RWPE2 (cell line): ENCODE results near the gene RPRD1A.
A peak's percentile ranks its signal among the peaks of the same experiment; 100 is the strongest.
"Not testable (repeated sequence)": the region's sequence is repeated elsewhere in the genome, so short reads cannot be mapped to it uniquely, and the experiment has no call there.

Source experiments
- ATAC-seq: fragments of 200-7000 bp; cut with Tn5 transposase; 3 replicates; pipeline ENCODE4 v1.9.1; 2021; ENCODE audit warnings: low read depth
- DNase-seq: peaks from one replicate; pipeline ENCODE4 v3.0.0-alpha.2; 2020; ENCODE audit warnings: low spot score
- H3K27ac ChIP-seq: fragments of 450-650 bp; 2 replicates; pipeline ENCODE4 v1.5.1; 2017; ENCODE audit warnings: mild to moderate bottlenecking; ENCODE audit not compliant: poor library complexity, severe bottlenecking
- H3K27me3 ChIP-seq: fragments of 250-450 bp; sonication (Bioruptor Pico); 2 replicates; pipeline ENCODE4 v1.5.1; 2021; ENCODE audit warnings: mild to moderate bottlenecking, moderate library complexity; ENCODE audit not compliant: insufficient read depth, poor library complexity, severe bottlenecking
- H3K36me3 ChIP-seq: fragments of 250-450 bp; sonication (Bioruptor Pico); 2 replicates; pipeline ENCODE4 v1.5.1; 2020; ENCODE audit warnings: low read depth, mild to moderate bottlenecking, moderate library complexity
- H3K4me1 ChIP-seq: fragments of 250-450 bp; sonication (Bioruptor Pico); 2 replicates; pipeline ENCODE4 v1.5.1; 2021; ENCODE audit warnings: mild to moderate bottlenecking, moderate library complexity; ENCODE audit not compliant: insufficient read depth, poor library complexity, severe bottlenecking
- H3K4me3 ChIP-seq: fragments of 250-450 bp; sonication (Bioruptor Pico); 2 replicates; pipeline ENCODE4 v1.5.1; 2021; ENCODE audit warnings: mild to moderate bottlenecking, moderate library complexity; ENCODE audit not compliant: severe bottlenecking
- H3K9me3 ChIP-seq: fragments of 250-450 bp; sonication (Bioruptor Pico); 2 replicates; pipeline ENCODE4 v1.5.1; 2021; ENCODE audit warnings: mild to moderate bottlenecking, moderate library complexity; ENCODE audit not compliant: severe bottlenecking
- CTCF ChIP-seq: fragments of 450-650 bp; IDR thresholded peaks from one replicate; pipeline ENCODE4 v1.5.1; 2017; ENCODE audit warnings: mild to moderate bottlenecking, moderate library complexity; ENCODE audit not compliant: poor library complexity, severe bottlenecking

The RPRD1A gene

GRCh38 chr18:36067055-36067957 is at the start of gene RPRD1A:
TSS of gene RPRD1A (minus strand) at chr18:36067559. CDS start at chr18:36067404, 155 bp downstream.
- ATAC-seq (peak; percentile 87), DNase-seq (peak; percentile 94)
- H3K4me3 ChIP-seq, result peak within 1 kb of the TSS; percentile 66
- no peak for TF ChIP-seq CTCF
- H3K36me3 ChIP-seq, result peaks cover 10% of the 10 kb centered on the region; the same call in 1 of the 2 replicates
- H3K27ac ChIP-seq, result peak within 1 kb of the TSS; percentile 72
- H3K4me1 ChIP-seq, result peaks cover 10% of the 10 kb centered on the region
- no peaks in the 10 kb centered on the region for H3K9me3 ChIP-seq
- no peaks in the 10 kb centered on the region for H3K27me3 ChIP-seq

GRCh38 chr18:36116771-36117170 is 49.4 kb upstream of the RPRD1A start:
- not testable (repeated sequence) for H3K4me1 ChIP-seq, H3K27me3 ChIP-seq, H3K27ac ChIP-seq, ATAC-seq, H3K9me3 ChIP-seq, DNase-seq, H3K4me3 ChIP-seq
- H3K36me3 ChIP-seq, result peaks cover 64% of the 10 kb centered on the region

- Histone ChIP-seq H3K36me3 (peaks cover 64% of the 10 kb centered on the region), H3K27ac (no peak overlapping the region), H3K27me3 (no peaks in the 10 kb centered on the region), H3K4me3 (no peak overlapping the region), H3K4me1 (no peaks in the 10 kb centered on the region), H3K9me3 (no peaks in the 10 kb centered on the region)
- DNase-seq (no peak), ATAC-seq (no peak)
- no peak for TF ChIP-seq CTCF
Measured at GRCh38 chr18:36114738-36115137, 47.4 kb upstream of the RPRD1A start.

GRCh38 chr18:36114251-36114650 is 46.9 kb upstream of the RPRD1A start:
- no peak overlapping the region for H3K27ac ChIP-seq
- no peaks in the 10 kb centered on the region for H3K27me3 ChIP-seq
- no peaks in the 10 kb centered on the region for H3K4me1 ChIP-seq
- DNase-seq (no peak), ATAC-seq (no peak)
- H3K4me3 ChIP-seq, result no peak overlapping the region
- no peaks in the 10 kb centered on the region for H3K9me3 ChIP-seq
- H3K36me3 ChIP-seq, result peaks cover 60% of the 10 kb centered on the region
- no peak for TF ChIP-seq CTCF

- DNase-seq (no peak), ATAC-seq (no peak)
- H3K9me3 ChIP-seq, result no peaks in the 10 kb centered on the region
- peaks cover 58% of the 10 kb centered on the region for H3K36me3 ChIP-seq
- H3K27me3 ChIP-seq, result no peaks in the 10 kb centered on the region
- TF ChIP-seq CTCF, result no peak
- H3K27ac ChIP-seq, result no peak overlapping the region
- H3K4me3 ChIP-seq, result no peak overlapping the region
- H3K4me1 ChIP-seq, result no peaks in the 10 kb centered on the region
Measured at GRCh38 chr18:36112302-36112701, 44.9 kb upstream of the RPRD1A start.
